Keratinocyte (primary cell): Measurements from ENCODE around the gene MAGI2. TPM values are rescaled to one million over a fixed set of nuclear protein-coding genes. Genes with fewer than 3 reads are reported as not detected.

Experiments
- DNase-seq: peaks from one replicate; pipeline ENCODE4 v3.0.0-alpha.2; 2011; ENCODE audit warnings: low read depth, missing footprints, low spot score
- FAIRE-seq: peaks from 2 replicates; lab custom pipeline; 2011; peaks lifted over from hg19 to GRCh38; lab: Jason Lieb, UNC
- H2AFZ ChIP-seq: 2 replicates; pipeline ENCODE4 v1.6.0; 2012; ENCODE audit warnings: low read length, control low read depth, inconsistent platforms; ENCODE audit not compliant: control insufficient read depth
- H3K27ac ChIP-seq: 2 replicates; pipeline ENCODE4 v1.5.1; 2011; ENCODE audit warnings: low read length; ENCODE audit not compliant: control insufficient read depth, insufficient read depth
- H3K27me3 ChIP-seq: 3 replicates; pipeline ENCODE4 v1.6.0; 2011; ENCODE audit warnings: low read length; ENCODE audit not compliant: control insufficient read depth, insufficient read depth; ENCODE audit errors: extremely low read depth
- H3K36me3 ChIP-seq, 2 experiments: 2 replicates in 1 of 2; 3 replicates in 1 of 2; pipeline ENCODE4 v1.5.1; 2011; ENCODE audit warnings: low read length in 2 of 2, mild to moderate bottlenecking in 1 of 2; ENCODE audit not compliant: control insufficient read depth in 2 of 2, insufficient read depth in 2 of 2; ENCODE audit errors: extremely low read depth in 1 of 2
- H3K4me1 ChIP-seq: 3 replicates; pipeline ENCODE4 v1.5.1; 2011; ENCODE audit warnings: low read length; ENCODE audit not compliant: control insufficient read depth, insufficient read depth; ENCODE audit errors: extremely low read depth
- H3K4me2 ChIP-seq: 3 replicates; pipeline ENCODE4 v1.6.0; 2011; ENCODE audit warnings: low read depth, low read length; ENCODE audit not compliant: control insufficient read depth, insufficient read depth; ENCODE audit errors: extremely low read depth
- H3K4me3 ChIP-seq, 3 experiments: fragments of 200-600 bp in 1 of 3; sonication (generic) in 1 of 3; 2 replicates in 2 of 3; 3 replicates in 1 of 3; pipeline ENCODE4 v1.5.1; 2011 to 2016; ENCODE audit warnings: low read length in 3 of 3, mild to moderate bottlenecking in 3 of 3, control low read depth in 2 of 3, inconsistent platforms in 1 of 3, low read depth in 1 of 3, mixed read lengths in 1 of 3, mixed run types in 1 of 3, moderate library complexity in 1 of 3; ENCODE audit not compliant: control insufficient read depth in 2 of 3, insufficient read depth in 2 of 3; ENCODE audit errors: extremely low read depth in 1 of 3
- H3K79me2 ChIP-seq: 2 replicates; pipeline ENCODE4 v1.6.0; 2012; ENCODE audit warnings: low read length; ENCODE audit not compliant: control insufficient read depth, insufficient read depth
- H3K9ac ChIP-seq: 3 replicates; pipeline ENCODE4 v1.6.0; 2011; ENCODE audit warnings: low read length; ENCODE audit not compliant: control insufficient read depth, insufficient read depth; ENCODE audit errors: extremely low read depth
- H3K9me1 ChIP-seq: 3 replicates; pipeline ENCODE4 v1.6.0; 2011; ENCODE audit warnings: low read length; ENCODE audit not compliant: control insufficient read depth, insufficient read depth; ENCODE audit errors: extremely low read depth
- H3K9me3 ChIP-seq: 2 replicates; pipeline ENCODE4 v1.5.1; 2012; ENCODE audit warnings: low read depth, low read length; ENCODE audit not compliant: control insufficient read depth
- H4K20me1 ChIP-seq: 3 replicates; pipeline ENCODE4 v1.6.0; 2011; ENCODE audit warnings: low read length; ENCODE audit not compliant: control insufficient read depth, insufficient read depth; ENCODE audit errors: extremely low read depth
- EZH2 ChIP-seq: IDR thresholded peaks from one replicate; pipeline ENCODE4 v1.6.1; 2012; ENCODE audit warnings: inconsistent platforms, mild to moderate bottlenecking, low read length, moderate library complexity
- dilution Hi-C: fragments of 300-500 bp; cut with MboI; formaldehyde crosslinking; loops from one replicate; pipeline ENCODE4 v1.7.0; 2020; ENCODE audit warnings: low sequenced_read_pairs; ENCODE audit not compliant: extremely low pct_ligation_motif_present
- polyA plus RNA-seq, 5 experiments: library from polyadenylated mRNA; depleted of rRNA in 3 of 5; stranded (reverse) in 3 of 5; stranded (forward) in 1 of 5; unstranded in 1 of 5; fragments of >200 nt; gene quantifications; 1 replicate in 1 of 5; 2 replicates in 3 of 5; 3 replicates in 1 of 5; pipeline versions ENCODE4 v1.2.1 to v1.2.3, GENCODE V29; 2011 to 2012; ENCODE audit warnings: missing spikeins in 2 of 5, low read depth in 1 of 5, low replicate concordance in 1 of 5
- TF ChIP-seq, protein P1 (sequence below), 3 experiments: IDR thresholded peaks in 1 of 3; conservative IDR thresholded peaks in 1 of 3; optimal IDR thresholded peaks in 1 of 3; 2 replicates in 2 of 3; 3 replicates in 1 of 3; pipeline versions ENCODE3 to v1.5.1; 2011; ENCODE audit warnings: low read length in 3 of 3, mild to moderate bottlenecking in 3 of 3, moderate library complexity in 2 of 3, control low read depth in 1 of 3, inconsistent platforms in 1 of 3; ENCODE audit not compliant: insufficient read depth in 2 of 3; ENCODE audit errors: extremely low read depth in 1 of 3

The MAGI2 gene
- polyA plus RNA-seq, 1 donor (not counting 4 experiments of a cell fraction or from before 2014, with no cell fraction given): 0.07 TPM

DNA sequence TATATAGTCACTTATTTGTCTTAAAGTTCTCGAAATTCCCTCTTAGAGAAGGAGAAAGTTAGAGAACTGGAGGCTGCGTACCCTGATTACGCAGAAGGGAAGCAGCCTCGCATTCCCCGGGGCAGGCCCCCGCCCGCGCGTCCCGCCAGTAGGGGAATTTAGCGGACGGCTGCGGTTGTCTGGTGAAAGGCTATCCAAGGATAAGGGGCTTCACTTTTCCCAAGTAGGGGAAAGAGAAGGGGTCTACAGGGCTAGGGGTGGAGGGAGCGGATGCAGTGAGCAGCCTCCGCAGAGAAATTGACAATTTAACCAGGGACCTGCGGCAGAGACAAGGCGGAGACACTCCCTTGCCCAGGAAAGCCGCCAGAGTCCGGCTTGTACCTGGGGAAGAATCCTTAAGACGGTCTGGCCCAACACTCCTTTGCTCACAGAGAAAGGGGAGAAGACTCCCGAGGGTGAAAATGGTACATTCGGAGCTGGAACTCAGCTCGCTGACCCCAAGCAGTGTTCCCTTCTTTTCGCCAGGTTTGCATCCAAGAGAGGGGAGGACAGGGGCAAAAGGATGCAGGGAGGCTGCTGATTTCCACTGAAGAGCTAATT is 994 bp upstream of the MAGI2 start:
- Histone ChIP-seq H3K27ac (no peak overlapping the region), H3K4me3 (peak overlapping the region; percentile 39 to 81 (median 74))
- no peak for TF ChIP-seq EZH2
- TF ChIP-seq, protein P1, sequence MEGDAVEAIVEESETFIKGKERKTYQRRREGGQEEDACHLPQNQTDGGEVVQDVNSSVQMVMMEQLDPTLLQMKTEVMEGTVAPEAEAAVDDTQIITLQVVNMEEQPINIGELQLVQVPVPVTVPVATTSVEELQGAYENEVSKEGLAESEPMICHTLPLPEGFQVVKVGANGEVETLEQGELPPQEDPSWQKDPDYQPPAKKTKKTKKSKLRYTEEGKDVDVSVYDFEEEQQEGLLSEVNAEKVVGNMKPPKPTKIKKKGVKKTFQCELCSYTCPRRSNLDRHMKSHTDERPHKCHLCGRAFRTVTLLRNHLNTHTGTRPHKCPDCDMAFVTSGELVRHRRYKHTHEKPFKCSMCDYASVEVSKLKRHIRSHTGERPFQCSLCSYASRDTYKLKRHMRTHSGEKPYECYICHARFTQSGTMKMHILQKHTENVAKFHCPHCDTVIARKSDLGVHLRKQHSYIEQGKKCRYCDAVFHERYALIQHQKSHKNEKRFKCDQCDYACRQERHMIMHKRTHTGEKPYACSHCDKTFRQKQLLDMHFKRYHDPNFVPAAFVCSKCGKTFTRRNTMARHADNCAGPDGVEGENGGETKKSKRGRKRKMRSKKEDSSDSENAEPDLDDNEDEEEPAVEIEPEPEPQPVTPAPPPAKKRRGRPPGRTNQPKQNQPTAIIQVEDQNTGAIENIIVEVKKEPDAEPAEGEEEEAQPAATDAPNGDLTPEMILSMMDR (optimal IDR thresholded peaks at IDR 0.05 in 1 of 3, IDR thresholded peaks at IDR 0.05 in 1 of 3, conservative IDR thresholded peaks at IDR 0.05 in 1 of 3; ENCODE audit: extremely low read depth in 1 of 3, insufficient read depth in 2 of 3, low read length in 3 of 3): no peak

DNA sequence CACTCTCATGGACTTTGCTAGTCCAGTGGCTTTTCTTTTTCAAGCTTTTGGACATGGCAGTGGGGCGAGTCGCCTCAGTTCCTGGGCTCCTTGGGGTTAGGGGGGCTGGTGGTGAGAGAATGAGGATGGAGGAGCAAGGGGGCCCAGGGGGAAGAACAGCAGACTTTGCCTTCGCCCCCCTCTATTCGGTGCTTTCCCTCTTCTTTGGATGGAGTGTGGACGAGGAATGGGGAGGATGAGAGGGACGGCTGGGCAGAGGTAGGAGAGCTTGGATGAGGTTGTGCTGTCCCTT is 255 bp downstream of the MAGI2 start:
- H3K9me1 ChIP-seq: no peaks in the 10 kb centered on the region
- no peaks in the 10 kb centered on the region for H3K9me3 ChIP-seq
- dilution Hi-C loops: no loop called here
- no peaks in the 10 kb centered on the region for H3K79me2 ChIP-seq
- peak overlapping the region; percentile 94 for H3K4me2 ChIP-seq
- DNase-seq (no peak), FAIRE-seq (no peak)
- peaks cover 31% of the 10 kb centered on the region for H3K27me3 ChIP-seq
- no peaks in the 10 kb centered on the region for H3K36me3 ChIP-seq
- H3K9ac ChIP-seq: peak overlapping the region; percentile 82
- H4K20me1 ChIP-seq: no peaks in the 10 kb centered on the region
- no peak overlapping the region for H3K27ac ChIP-seq
- peak overlapping the region; percentile 88 for H2AFZ ChIP-seq
- peaks cover 26% of the 10 kb centered on the region for H3K4me1 ChIP-seq
- TF ChIP-seq EZH2: no peak
- TF ChIP-seq, protein P1 (optimal IDR thresholded peaks at IDR 0.05 in 1 of 3, IDR thresholded peaks at IDR 0.05 in 1 of 3, conservative IDR thresholded peaks at IDR 0.05 in 1 of 3; ENCODE audit: extremely low read depth in 1 of 3, insufficient read depth in 2 of 3, low read length in 3 of 3): no peak
- H3K4me3 ChIP-seq: peak overlapping the region; percentile 39 to 81 (median 74)

More for the DNA sequence above, 994 bp upstream of the MAGI2 start:
- H3K4me2 ChIP-seq: peak overlapping the region; percentile 94
- dilution Hi-C loops: no loop called here
- no peak for FAIRE-seq
- H3K9me3 ChIP-seq: no peaks in the 10 kb centered on the region
- no peaks in the 10 kb centered on the region for H3K9me1 ChIP-seq
- H3K4me1 ChIP-seq: peaks cover 26% of the 10 kb centered on the region
- H2AFZ ChIP-seq: peak overlapping the region; percentile 88
- H3K27me3 ChIP-seq: peaks cover 31% of the 10 kb centered on the region
- no peaks in the 10 kb centered on the region for H3K36me3 ChIP-seq
- DNase-seq: no peak
- H3K9ac ChIP-seq: peak overlapping the region; percentile 82
- no peaks in the 10 kb centered on the region for H4K20me1 ChIP-seq
- H3K79me2 ChIP-seq: no peaks in the 10 kb centered on the region
